Measurements from ENCODE around the gene ALDH18A1.

DNA sequence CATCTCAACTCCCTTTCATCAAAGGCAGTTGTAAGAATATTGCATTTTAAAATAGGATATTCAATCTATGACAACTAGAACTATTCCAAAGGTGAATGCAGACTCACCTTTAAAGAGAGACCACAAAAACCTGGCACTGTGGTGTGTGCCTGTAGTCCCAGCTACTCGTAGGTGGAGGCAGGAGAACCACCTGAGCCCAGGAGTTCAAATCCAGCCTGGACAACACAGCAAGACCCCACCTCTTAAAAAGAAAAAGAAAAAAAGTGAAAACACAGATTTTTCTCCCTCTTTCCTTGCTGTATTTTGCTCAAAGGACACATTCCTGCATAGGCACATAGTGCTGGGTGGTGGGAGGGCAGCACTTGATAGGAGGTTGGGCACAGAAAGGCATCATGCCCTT lies 739 bp upstream of the ALDH18A1 start:
- TF ChIP-seq, protein P1, sequence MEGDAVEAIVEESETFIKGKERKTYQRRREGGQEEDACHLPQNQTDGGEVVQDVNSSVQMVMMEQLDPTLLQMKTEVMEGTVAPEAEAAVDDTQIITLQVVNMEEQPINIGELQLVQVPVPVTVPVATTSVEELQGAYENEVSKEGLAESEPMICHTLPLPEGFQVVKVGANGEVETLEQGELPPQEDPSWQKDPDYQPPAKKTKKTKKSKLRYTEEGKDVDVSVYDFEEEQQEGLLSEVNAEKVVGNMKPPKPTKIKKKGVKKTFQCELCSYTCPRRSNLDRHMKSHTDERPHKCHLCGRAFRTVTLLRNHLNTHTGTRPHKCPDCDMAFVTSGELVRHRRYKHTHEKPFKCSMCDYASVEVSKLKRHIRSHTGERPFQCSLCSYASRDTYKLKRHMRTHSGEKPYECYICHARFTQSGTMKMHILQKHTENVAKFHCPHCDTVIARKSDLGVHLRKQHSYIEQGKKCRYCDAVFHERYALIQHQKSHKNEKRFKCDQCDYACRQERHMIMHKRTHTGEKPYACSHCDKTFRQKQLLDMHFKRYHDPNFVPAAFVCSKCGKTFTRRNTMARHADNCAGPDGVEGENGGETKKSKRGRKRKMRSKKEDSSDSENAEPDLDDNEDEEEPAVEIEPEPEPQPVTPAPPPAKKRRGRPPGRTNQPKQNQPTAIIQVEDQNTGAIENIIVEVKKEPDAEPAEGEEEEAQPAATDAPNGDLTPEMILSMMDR (IDR thresholded peaks at IDR 0.05): no peak
- TF ChIP-seq POLR2A (IDR thresholded peaks at IDR 0.05): no peak
